Activated CD8-positive, alpha-beta T cell treated with anti-CD3 and anti-CD28 coated beads for 36 hours (primary cell): Measurements from ENCODE around the gene AHCY. TPM values are rescaled to one million over a fixed set of nuclear protein-coding genes. Genes with fewer than 3 reads are reported as not detected.

ENCODE experiments used
- ATAC-seq: fragments of 200-7000 bp; cut with Tn5 transposase; one replicate; pipeline ENCODE4 v1.10.0; 2021; ENCODE audit warnings: mild to moderate bottlenecking, moderate library complexity
- CTCF ChIA-PET: fragments of 350-600 bp; sonication (Branson Sonifier 250); formaldehyde crosslinking; loops from one replicate; lab custom pipeline; 2021; ENCODE audit warnings: antibody characterized with exemption; lab: Charles Lee
- POLR2A ChIA-PET: fragments of 350-600 bp; sonication (Branson Sonifier 250); formaldehyde crosslinking; loops from one replicate; lab custom pipeline; 2021; ENCODE audit warnings: antibody characterized with exemption; lab: Charles Lee
- DNase-seq: peaks from one replicate; pipeline ENCODE4 v3.0.0-alpha.2; 2020
- H3K27ac Mint-ChIP-seq: one replicate; pipeline ENCODE4 v1.8.0; 2021; ENCODE audit warnings: mild to moderate bottlenecking, mixed read lengths
- H3K27me3 Mint-ChIP-seq: one replicate; pipeline ENCODE4 v1.8.0; 2021; ENCODE audit warnings: mixed read lengths
- H3K36me3 Mint-ChIP-seq: one replicate; pipeline ENCODE4 v1.8.0; 2021; ENCODE audit warnings: low read depth, mixed read lengths
- H3K4me1 Mint-ChIP-seq: one replicate; pipeline ENCODE4 v1.8.0; 2021; ENCODE audit warnings: low read depth, mixed read lengths
- H3K4me3 Mint-ChIP-seq: one replicate; pipeline ENCODE4 v1.8.0; 2021; ENCODE audit warnings: mild to moderate bottlenecking, moderate library complexity, mixed read lengths
- H3K9me3 Mint-ChIP-seq: one replicate; pipeline ENCODE4 v1.8.0; 2021; ENCODE audit warnings: mixed read lengths
- intact Hi-C: fragments of 100-400 bp; cut with micrococcal nuclease; formaldehyde crosslinking; loops from one replicate; pipeline ENCODE4 v1.10.0; 2022
- total RNA-seq, 2 experiments: library from RNA; stranded (reverse); gene quantifications; one replicate each; pipeline ENCODE4 v1.2.3, GENCODE V29; 2021
- TF ChIP-seq, protein P1 (sequence below): fragments of 200-600 bp; IDR thresholded peaks from one replicate; pipeline ENCODE4 v1.8.0; 2022; ENCODE audit warnings: antibody characterized with exemption, mild to moderate bottlenecking

AHCY gene
- total RNA-seq, 2 experiments from 2014 or later: 256 to 258 TPM

DNA sequence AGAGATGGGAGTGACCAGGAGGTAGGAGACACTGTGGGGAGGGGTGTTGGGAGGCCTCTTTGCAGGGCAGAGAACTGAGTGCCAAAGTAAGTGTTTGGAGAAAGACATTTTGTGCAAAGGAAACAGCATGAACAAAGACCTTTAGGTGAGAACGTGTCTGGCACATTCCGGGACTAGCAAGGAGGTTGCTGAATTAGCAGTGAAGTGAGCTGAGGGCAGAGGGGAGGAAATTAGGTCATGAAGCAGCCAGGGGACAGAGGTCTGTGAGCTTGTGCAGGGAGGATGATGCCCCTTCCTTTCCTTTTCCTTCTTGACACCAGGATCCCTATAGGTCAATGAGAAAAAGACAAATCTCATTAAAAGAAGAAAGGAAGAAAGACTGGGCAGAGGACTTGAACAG, 21.4 kb upstream of the AHCY start:
- H3K27ac Mint-ChIP-seq: no peak overlapping the region
- POLR2A ChIA-PET: no interaction called here
- CTCF ChIA-PET: no interaction called here
- no peaks in the 10 kb centered on the region for H3K9me3 Mint-ChIP-seq
- DNase-seq: no peak
- no peaks in the 10 kb centered on the region for H3K4me1 Mint-ChIP-seq
- peaks cover 2% of the 10 kb centered on the region for H3K27me3 Mint-ChIP-seq
- no peaks in the 10 kb centered on the region for H3K36me3 Mint-ChIP-seq
- H3K4me3 Mint-ChIP-seq: no peak overlapping the region
- intact Hi-C loops: no loop called here
- TF ChIP-seq, protein P1, sequence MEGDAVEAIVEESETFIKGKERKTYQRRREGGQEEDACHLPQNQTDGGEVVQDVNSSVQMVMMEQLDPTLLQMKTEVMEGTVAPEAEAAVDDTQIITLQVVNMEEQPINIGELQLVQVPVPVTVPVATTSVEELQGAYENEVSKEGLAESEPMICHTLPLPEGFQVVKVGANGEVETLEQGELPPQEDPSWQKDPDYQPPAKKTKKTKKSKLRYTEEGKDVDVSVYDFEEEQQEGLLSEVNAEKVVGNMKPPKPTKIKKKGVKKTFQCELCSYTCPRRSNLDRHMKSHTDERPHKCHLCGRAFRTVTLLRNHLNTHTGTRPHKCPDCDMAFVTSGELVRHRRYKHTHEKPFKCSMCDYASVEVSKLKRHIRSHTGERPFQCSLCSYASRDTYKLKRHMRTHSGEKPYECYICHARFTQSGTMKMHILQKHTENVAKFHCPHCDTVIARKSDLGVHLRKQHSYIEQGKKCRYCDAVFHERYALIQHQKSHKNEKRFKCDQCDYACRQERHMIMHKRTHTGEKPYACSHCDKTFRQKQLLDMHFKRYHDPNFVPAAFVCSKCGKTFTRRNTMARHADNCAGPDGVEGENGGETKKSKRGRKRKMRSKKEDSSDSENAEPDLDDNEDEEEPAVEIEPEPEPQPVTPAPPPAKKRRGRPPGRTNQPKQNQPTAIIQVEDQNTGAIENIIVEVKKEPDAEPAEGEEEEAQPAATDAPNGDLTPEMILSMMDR: no peak
- ATAC-seq: no peak

DNA sequence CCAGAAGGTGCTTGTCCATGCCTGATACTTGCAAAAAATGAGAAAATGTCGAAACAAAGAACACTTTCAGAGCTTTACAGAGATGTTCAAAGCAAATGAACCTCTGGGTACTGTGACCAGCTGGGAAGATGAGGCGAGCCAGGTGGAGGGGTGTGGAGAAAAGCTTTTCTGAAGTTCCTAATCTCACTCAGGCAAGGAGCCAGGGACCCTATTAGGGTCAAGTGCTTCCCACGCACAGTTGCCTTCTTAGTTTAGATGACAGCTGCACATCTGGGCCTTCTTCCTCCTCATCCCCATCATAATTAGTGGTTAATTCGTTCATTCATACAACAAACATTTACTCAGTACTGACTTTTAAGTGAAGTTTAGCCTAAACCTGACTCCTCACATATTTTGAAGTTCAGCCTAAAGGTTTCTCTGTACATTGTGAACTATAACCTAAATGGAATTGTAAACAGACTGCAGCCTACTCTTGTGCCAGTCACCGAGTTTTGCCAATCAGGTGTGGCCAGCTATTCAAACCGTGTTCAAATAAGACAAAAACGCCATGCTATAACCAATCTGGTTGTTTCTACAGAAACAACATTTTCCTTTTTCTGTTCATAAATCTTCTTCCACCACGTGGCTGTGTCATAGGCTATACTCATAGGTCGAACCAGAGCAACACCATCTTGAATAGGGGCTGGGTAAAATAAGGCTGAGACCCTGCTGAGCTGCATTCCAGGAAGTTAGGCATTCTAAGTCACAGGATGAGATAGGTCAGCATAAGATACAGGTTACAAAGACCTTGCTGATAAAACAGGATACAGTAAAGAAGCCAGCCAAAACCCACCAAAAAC, 19.3 kb upstream of the AHCY start:
- no peak for ATAC-seq
- ChIA-PET CTCF (interaction anchor here (2.6 kb wide), 1 partner anchor 10 kb away, joined by 11 read pairs; no protein-coding TSS in a partner anchor), POLR2A (interaction anchor here (0.8 kb wide), 1 partner anchor 44 kb away, joined by 3 read pairs; no protein-coding TSS in a partner anchor)
- Mint-ChIP-seq H3K27ac (no peak overlapping the region), H3K27me3 (peaks cover 3% of the 10 kb centered on the region), H3K9me3 (no peaks in the 10 kb centered on the region), H3K36me3 (no peaks in the 10 kb centered on the region), H3K4me1 (no peaks in the 10 kb centered on the region), H3K4me3 (no peak overlapping the region)
- TF ChIP-seq, protein P1: no peak
- DNase-seq: no peak
- intact Hi-C loops: no loop called here

DNA sequence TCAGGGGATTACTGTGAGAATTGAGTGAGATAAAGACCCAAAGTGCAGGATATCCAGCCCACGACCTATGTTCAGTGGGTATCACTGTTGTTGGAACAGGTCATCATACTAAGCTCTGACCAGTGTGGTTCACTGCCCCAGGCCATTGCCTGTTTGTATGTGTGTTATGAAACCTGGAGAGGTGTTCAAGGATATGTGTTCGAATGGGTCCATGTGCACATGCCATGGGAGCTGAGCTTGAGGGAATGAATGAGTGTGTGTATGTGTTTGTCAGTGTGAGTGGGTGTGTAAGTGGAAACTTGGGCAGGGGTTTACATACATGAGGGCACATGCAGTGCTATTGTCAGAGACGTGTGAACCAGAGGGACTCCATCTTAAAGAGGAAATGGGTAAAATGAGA, 17.7 kb upstream of the AHCY start:
- no peaks in the 10 kb centered on the region for H3K4me1 Mint-ChIP-seq
- H3K36me3 Mint-ChIP-seq: no peaks in the 10 kb centered on the region
- TF ChIP-seq, protein P1: no peak
- CTCF ChIA-PET: interaction anchor here (0.9 kb wide), 1 partner anchor 164 kb away, joined by 3 read pairs; no protein-coding TSS in a partner anchor
- no peak for DNase-seq
- peaks cover 3% of the 10 kb centered on the region for H3K27me3 Mint-ChIP-seq
- H3K9me3 Mint-ChIP-seq: no peaks in the 10 kb centered on the region
- no peak overlapping the region for H3K27ac Mint-ChIP-seq
- POLR2A ChIA-PET: no interaction called here
- ATAC-seq: no peak
- intact Hi-C loops: no loop called here
- no peak overlapping the region for H3K4me3 Mint-ChIP-seq

DNA sequence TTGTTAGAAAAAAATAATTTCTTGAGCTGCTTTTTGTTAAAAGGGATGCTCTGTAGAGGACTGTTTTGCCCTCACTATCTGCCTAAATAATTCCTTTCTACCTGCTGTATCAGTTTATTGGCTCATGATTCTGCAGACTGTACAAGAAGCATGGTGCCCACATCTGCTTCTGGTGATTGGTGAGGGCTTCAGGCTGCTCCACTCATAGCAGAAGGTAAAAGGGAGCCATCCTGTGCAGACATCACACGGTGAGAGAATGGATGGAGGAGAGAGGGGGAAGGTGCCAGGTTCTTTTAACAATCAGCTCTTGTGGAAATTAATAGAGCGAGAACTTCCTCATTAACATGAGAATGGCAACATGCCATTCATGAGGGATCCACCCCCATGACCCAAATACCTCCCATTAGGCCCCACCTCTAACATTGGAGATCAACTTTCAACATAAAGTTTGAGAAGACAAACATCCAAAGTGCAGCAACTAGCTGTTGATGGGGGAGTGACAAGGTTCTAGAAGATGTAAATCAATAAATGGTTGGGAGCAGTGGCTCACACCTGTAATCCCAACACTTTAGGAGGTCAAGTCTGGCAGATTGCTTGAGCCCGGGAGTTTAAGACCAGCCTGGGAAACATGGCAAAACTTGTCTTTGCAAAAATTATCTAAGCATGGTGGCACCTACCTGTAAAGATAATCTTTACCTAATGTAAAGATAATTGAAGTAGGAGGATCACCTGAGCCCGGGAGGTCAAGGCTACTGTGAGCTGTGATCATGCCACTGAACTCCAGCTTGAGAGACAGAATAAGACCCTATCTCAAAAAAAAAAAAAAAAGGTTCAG, 15.7 kb upstream of the AHCY start:
- H3K36me3 Mint-ChIP-seq: no peaks in the 10 kb centered on the region
- intact Hi-C loops: no loop called here
- peaks cover 3% of the 10 kb centered on the region for H3K27me3 Mint-ChIP-seq
- ChIA-PET CTCF (interaction anchor here (1.4 to 8.3 kb wide), 2 partner anchors 204 to 205 kb away, joined by 3 to 100 read pairs; no protein-coding TSS in a partner anchor), POLR2A (no interaction called here)
- no peak for DNase-seq
- no peaks in the 10 kb centered on the region for H3K9me3 Mint-ChIP-seq
- no peak for ATAC-seq
- no peak overlapping the region for H3K4me3 Mint-ChIP-seq
- H3K27ac Mint-ChIP-seq: no peak overlapping the region
- TF ChIP-seq, protein P1: no peak
- H3K4me1 Mint-ChIP-seq: no peaks in the 10 kb centered on the region
